HEK293 (cell line): ENCODE measurements around the gene DICER1.

ENCODE experiments used
- BCL11A ChIP-seq: fragments of 450-650 bp; formaldehyde crosslinking; IDR thresholded peaks from 2 replicates; pipeline ENCODE4 v1.5.1; 2016; ENCODE audit warnings: low read depth, missing biosample characterization, missing genetic modification characterization
- IKZF3 ChIP-seq: fragments of 450-650 bp; IDR thresholded peaks from 2 replicates; pipeline ENCODE4 v1.5.0; 2018; ENCODE audit warnings: missing biosample characterization, mild to moderate bottlenecking, missing genetic modification characterization, moderate library complexity
- ZFP37 ChIP-seq: fragments of 450-650 bp; formaldehyde crosslinking; IDR thresholded peaks from 2 replicates; pipeline ENCODE4 v1.5.1; 2016; ENCODE audit warnings: missing biosample characterization, missing genetic modification characterization
- ZFP41 ChIP-seq: fragments of 450-650 bp; formaldehyde crosslinking; IDR thresholded peaks from 2 replicates; pipeline ENCODE4 v1.5.1; 2016; ENCODE audit warnings: missing biosample characterization, missing genetic modification characterization, borderline replicate concordance
- ZNF423 ChIP-seq: fragments of 450-650 bp; formaldehyde crosslinking; IDR thresholded peaks from 2 replicates; pipeline ENCODE4 v1.5.1; 2016; ENCODE audit warnings: missing biosample characterization, missing genetic modification characterization
- ZNF629 ChIP-seq: fragments of 450-650 bp; formaldehyde crosslinking; IDR thresholded peaks from 2 replicates; pipeline ENCODE4 v1.5.1; 2017; ENCODE audit warnings: missing biosample characterization, missing genetic modification characterization
- TF ChIP-seq, protein P1 (sequence below): fragments of 450-650 bp; formaldehyde crosslinking; IDR thresholded peaks from 2 replicates; pipeline ENCODE4 v1.5.1; 2016; ENCODE audit warnings: missing biosample characterization, missing genetic modification characterization

GRCh38 chr14:95097385-95097784, 59.9 kb downstream of the DICER1 start:
- no peak for TF ChIP-seq ZFP37 (tag by site-specific recombination)
- TF ChIP-seq ZNF423 (tag by site-specific recombination) = no peak
- TF ChIP-seq ZNF629 = no peak
- no peak for TF ChIP-seq ZFP41 (tag by site-specific recombination)
- TF ChIP-seq, protein P1, sequence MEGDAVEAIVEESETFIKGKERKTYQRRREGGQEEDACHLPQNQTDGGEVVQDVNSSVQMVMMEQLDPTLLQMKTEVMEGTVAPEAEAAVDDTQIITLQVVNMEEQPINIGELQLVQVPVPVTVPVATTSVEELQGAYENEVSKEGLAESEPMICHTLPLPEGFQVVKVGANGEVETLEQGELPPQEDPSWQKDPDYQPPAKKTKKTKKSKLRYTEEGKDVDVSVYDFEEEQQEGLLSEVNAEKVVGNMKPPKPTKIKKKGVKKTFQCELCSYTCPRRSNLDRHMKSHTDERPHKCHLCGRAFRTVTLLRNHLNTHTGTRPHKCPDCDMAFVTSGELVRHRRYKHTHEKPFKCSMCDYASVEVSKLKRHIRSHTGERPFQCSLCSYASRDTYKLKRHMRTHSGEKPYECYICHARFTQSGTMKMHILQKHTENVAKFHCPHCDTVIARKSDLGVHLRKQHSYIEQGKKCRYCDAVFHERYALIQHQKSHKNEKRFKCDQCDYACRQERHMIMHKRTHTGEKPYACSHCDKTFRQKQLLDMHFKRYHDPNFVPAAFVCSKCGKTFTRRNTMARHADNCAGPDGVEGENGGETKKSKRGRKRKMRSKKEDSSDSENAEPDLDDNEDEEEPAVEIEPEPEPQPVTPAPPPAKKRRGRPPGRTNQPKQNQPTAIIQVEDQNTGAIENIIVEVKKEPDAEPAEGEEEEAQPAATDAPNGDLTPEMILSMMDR (tag by site-specific recombination) = no peak
- no peak for TF ChIP-seq BCL11A
- TF ChIP-seq IKZF3 (tag by site-specific recombination) = no peak
